GM06990 (cell line): Measurements from ENCODE around the gene GNPTAB.

Experiments used
- DNase-seq: peaks from one replicate; pipeline ENCODE4 v3.0.0-alpha.2; 2011; ENCODE audit not compliant: insufficient read length; ENCODE audit errors: extremely low read depth
- H3K27me3 ChIP-seq: replicated peaks from 2 replicates; pipeline ENCODE4 v1.6.0; 2011; ENCODE audit warnings: low read length; ENCODE audit not compliant: control insufficient read depth, insufficient read depth
- H3K36me3 ChIP-seq: 2 replicates; pipeline ENCODE4 v1.5.1; 2011; ENCODE audit warnings: low read length; ENCODE audit not compliant: control insufficient read depth, insufficient read depth
- H3K4me3 ChIP-seq: replicated peaks from 2 replicates; pipeline ENCODE4 v1.5.1; 2011; ENCODE audit warnings: low read depth, mild to moderate bottlenecking, control low read depth, low read length
- TF ChIP-seq, protein P1 (sequence below): IDR thresholded peaks from 2 replicates; pipeline ENCODE4 v1.5.1; 2011; ENCODE audit warnings: low read length, control low read depth, mild to moderate bottlenecking, inconsistent platforms; ENCODE audit not compliant: insufficient read depth, poor library complexity, severe bottlenecking

GNPTAB gene

GRCh38 chr12:101713930-101714329, 116.8 kb downstream of the GNPTAB start:
- TF ChIP-seq, protein P1, sequence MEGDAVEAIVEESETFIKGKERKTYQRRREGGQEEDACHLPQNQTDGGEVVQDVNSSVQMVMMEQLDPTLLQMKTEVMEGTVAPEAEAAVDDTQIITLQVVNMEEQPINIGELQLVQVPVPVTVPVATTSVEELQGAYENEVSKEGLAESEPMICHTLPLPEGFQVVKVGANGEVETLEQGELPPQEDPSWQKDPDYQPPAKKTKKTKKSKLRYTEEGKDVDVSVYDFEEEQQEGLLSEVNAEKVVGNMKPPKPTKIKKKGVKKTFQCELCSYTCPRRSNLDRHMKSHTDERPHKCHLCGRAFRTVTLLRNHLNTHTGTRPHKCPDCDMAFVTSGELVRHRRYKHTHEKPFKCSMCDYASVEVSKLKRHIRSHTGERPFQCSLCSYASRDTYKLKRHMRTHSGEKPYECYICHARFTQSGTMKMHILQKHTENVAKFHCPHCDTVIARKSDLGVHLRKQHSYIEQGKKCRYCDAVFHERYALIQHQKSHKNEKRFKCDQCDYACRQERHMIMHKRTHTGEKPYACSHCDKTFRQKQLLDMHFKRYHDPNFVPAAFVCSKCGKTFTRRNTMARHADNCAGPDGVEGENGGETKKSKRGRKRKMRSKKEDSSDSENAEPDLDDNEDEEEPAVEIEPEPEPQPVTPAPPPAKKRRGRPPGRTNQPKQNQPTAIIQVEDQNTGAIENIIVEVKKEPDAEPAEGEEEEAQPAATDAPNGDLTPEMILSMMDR: no peak
- Histone ChIP-seq H3K4me3 (no peak overlapping the region), H3K36me3 (no peaks in the 10 kb centered on the region), H3K27me3 (no peaks in the 10 kb centered on the region)
- DNase-seq: no peak

DNA sequence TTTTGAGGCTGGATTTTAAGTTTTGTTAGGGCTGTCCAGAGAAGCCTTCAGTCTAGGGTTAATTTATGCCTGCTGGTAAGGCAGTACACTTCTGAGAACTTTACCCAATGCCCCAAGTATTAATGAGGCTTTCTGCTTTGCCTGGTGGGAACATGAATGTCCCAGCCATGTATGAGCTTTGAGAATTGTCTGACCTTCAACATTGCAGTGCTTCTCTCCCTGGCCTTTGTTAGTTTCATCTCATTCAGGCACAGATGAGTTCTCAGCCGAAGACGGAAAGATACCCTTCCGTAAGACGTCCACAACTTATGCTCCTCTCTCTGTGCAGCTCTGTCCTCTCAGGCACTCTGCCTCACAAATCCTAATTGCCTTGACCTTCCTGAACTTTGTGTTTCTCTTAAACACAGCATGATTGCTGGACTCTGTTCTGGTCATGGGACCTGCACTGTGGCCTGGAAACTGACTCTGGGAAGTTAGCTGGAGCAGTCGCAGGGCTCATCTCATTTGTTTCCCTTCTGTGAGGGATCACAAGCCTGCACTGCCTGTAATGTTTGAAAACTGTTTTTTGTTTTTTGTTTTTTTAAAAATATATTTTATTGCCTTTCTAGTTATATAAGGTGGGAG, 117.6 kb downstream of the GNPTAB start:
- no peaks in the 10 kb centered on the region for H3K36me3 ChIP-seq
- H3K4me3 ChIP-seq: no peak overlapping the region
- TF ChIP-seq, protein P1: no peak
- no peak for DNase-seq
- no peaks in the 10 kb centered on the region for H3K27me3 ChIP-seq

DNA sequence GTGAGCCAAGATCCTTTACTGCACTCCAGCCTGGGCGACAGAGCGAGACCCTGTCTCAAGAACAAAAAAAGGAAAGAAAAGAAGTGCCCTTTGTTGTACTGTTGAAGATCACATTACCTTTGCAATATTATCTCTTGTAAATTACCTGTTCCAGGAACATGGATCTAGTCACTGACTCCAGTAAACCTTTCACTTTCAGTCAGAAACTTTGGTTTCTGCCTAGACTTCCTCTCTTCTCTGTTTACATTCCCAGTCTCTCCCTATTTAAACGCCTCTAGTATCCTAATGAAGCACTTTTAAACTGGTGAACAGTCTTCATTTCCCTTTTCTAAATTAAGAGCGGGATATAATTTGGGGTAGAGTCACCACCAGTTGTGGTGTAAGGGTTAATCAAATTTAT, 120.5 kb downstream of the GNPTAB start:
- DNase-seq: no peak
- TF ChIP-seq, protein P1: no peak
- Histone ChIP-seq H3K36me3 (no peaks in the 10 kb centered on the region), H3K27me3 (no peaks in the 10 kb centered on the region), H3K4me3 (no peak overlapping the region)

- Histone ChIP-seq H3K27me3 (no peaks in the 10 kb centered on the region), H3K4me3 (no peak overlapping the region), H3K36me3 (no peaks in the 10 kb centered on the region)
- TF ChIP-seq, protein P1: no peak
- DNase-seq: no peak
Observed at GRCh38 chr12:101707131-101707782, 123.5 kb downstream of the GNPTAB start.

- Histone ChIP-seq H3K27me3 (no peaks in the 10 kb centered on the region), H3K4me3 (no peak overlapping the region), H3K36me3 (no peaks in the 10 kb centered on the region)
- no peak for DNase-seq
- TF ChIP-seq, protein P1: no peak
Observed at GRCh38 chr12:101706403-101706802, 124.4 kb downstream of the GNPTAB start.

GRCh38 chr12:101703487-101703886, 127.3 kb downstream of the GNPTAB start:
- no peak for DNase-seq
- TF ChIP-seq, protein P1: no peak
- Histone ChIP-seq H3K36me3 (no peaks in the 10 kb centered on the region), H3K27me3 (no peaks in the 10 kb centered on the region), H3K4me3 (no peak overlapping the region)
